ENCODE data around the gene YIF1B.
"Not testable (repeated sequence)": the region's sequence is repeated elsewhere in the genome, so short reads cannot be mapped to it uniquely, and the experiment has no call there.

YIF1B gene

GRCh38 chr19:38264486-38265212 is 51.1 kb downstream of the YIF1B start, which contains the start of gene SPINT2:
Gene SPINT2, plus strand, starts transcription at chr19:38264573. Its CDS starts 320 bp downstream, at chr19:38264893.
- DNase-seq (ENCODE audit: extremely low read depth, low read depth), result no peak
- TF ChIP-seq CTCF (IDR thresholded peaks at IDR 0.05; ENCODE audit: low read depth, low read length), result no peak

DNA sequence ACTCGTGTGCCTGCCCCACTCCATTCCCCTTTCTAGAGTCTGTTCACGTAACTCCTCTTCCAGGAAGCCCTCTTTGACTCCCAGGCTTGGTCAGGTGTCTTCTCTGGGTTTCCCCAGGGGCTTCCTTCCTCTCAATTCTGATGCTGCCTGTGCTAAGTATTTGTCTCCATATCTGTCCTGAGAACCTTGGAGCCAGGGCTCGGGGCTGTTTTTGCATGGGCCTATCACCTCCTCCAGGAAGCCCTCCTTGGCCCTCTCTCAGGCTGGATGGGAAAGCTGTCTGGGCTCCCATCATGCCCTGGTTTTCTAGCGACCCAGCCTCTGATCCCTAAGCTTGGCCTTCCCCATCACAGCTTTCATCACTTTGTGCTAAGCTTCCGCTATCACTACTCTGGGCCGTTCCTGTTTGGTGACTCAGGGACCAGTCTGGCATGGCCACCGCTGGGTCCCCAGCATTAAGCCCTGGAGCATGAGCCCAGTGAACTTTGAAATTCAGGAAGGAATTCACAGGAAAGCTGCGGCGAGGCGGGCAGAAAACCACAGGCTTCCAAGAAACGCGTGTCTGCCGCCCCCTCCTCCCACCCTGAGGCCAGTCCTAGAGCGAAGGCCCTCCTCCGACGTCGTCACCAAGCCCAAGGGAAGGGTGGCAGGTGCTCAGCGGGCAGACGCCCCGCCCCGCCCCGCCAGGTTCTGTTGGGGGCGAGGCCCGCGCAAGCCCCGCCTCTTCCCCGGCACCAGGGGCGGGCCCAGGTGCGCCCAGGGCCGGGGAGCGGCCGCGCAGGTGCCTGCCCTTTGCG is 51.9 kb downstream of the YIF1B start:
- TF ChIP-seq CTCF (IDR thresholded peaks at IDR 0.05; ENCODE audit: low read depth, low read length), result no peak
- no peak for DNase-seq (ENCODE audit: extremely low read depth, low read depth)

DNA sequence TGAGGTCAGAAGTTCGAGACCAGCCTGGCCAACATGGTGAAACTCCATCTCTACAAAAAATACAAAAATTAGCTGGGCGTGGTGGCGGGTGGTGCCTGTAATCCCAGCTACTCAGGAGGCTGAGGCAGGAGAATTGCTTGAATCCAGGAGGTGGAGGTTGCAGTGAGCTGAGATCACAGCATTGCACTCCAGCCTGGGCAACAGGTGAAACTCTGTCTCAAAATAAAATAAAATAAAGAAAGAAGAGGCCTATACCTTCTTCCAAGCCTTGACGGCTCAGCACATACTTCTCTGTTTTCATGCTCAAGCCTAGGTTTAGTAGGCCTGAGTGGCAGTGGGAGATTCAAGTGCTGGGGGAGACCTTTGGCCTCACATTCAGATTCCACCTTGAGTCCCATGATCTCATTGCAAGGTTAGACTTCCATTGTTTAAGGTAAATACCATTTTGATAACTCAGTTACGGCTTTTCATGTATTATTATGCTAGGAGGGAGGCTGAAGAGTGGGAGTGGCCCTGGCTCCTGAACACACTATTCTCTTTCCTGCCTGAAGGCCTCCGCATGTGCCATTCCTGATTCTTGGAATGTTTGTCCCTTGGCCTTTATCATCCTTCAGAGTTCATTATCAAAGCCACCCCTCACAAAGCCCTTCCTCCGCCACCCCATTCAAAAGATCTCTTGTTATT is 53.0 kb downstream of the YIF1B start:
- no peak for DNase-seq (ENCODE audit: extremely low read depth, low read depth)

DNA sequence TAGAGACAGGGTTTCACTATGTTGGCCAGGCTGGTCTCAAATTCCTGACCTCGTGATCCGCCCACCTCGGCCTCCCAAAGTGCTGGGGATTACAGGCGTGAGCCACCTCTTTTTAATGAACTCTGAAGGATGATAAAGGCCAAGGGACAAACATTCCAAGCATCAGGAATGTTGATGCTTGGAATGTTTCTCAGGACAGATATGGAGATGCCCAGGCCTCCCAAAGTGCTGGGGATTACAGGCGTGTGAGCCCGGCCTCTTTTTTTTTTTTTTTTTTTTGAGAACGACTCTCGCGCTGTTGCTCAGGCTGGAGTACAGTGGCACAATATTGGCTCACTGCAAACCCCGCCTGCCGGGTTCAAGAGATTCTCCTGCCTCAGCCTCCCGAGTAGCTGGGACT is 53.8 kb downstream of the YIF1B start:
- DNase-seq (ENCODE audit: extremely low read depth, low read depth), result not testable (repeated sequence)

More for the DNA sequence above, 53.0 kb downstream of the YIF1B start:
- TF ChIP-seq CTCF (IDR thresholded peaks at IDR 0.05; ENCODE audit: low read depth, low read length), result no peak

GRCh38 chr19:38255383-38256014 is 60.2 kb downstream of the YIF1B start:
- TF ChIP-seq CTCF (IDR thresholded peaks at IDR 0.05; ENCODE audit: low read depth, low read length), result no peak
- no peak for DNase-seq (ENCODE audit: extremely low read depth, low read depth)

GRCh38 chr19:38253788-38254187 is 62.0 kb downstream of the YIF1B start:
- DNase-seq (ENCODE audit: extremely low read depth, low read depth), result no peak
- no peak for TF ChIP-seq CTCF (IDR thresholded peaks at IDR 0.05; ENCODE audit: low read depth, low read length)
